Neural cell (in vitro differentiated cells): ENCODE results near the gene HOXB5. TPM values are rescaled to one million over a fixed set of nuclear protein-coding genes. Genes with fewer than 3 reads are reported as not detected.

Experiments used
- H2AFZ ChIP-seq: fragments of 200-600, 300-800 bp; sonication (generic), shearing (Covaris generic); 2 replicates; pipeline ENCODE4 v1.6.0; 2014; ENCODE audit warnings: low read depth, mild to moderate bottlenecking, antibody characterized with exemption, low read length, moderate library complexity
- H3F3A ChIP-seq: fragments of 200-600 bp; shearing (Covaris generic); 2 replicates; pipeline ENCODE4 v1.6.1; 2016; ENCODE audit warnings: mild to moderate bottlenecking, moderate library complexity, mixed read lengths, antibody characterized with exemption, low read length; ENCODE audit not compliant: insufficient read depth, poor library complexity, severe bottlenecking
- H3K27ac ChIP-seq: fragments of 200-600, 300-800 bp; sonication (generic), shearing (Covaris generic); 2 replicates; pipeline ENCODE4 v1.5.1; 2014; ENCODE audit warnings: mild to moderate bottlenecking, low read length, moderate library complexity
- H3K27me3 ChIP-seq: fragments of 300-800, 200-600 bp; sonication (generic), shearing (Covaris generic); 2 replicates; pipeline ENCODE4 v1.6.0; 2014; ENCODE audit warnings: mild to moderate bottlenecking, low read depth, low read length, moderate library complexity; ENCODE audit not compliant: insufficient read depth
- H3K36me3 ChIP-seq: fragments of 300-800, 200-600 bp; sonication (generic), shearing (Covaris generic); 2 replicates; pipeline ENCODE4 v1.5.1; 2014; ENCODE audit warnings: mild to moderate bottlenecking, antibody characterized with exemption, low read length, moderate library complexity; ENCODE audit not compliant: insufficient read depth
- H3K4me2 ChIP-seq: fragments of 300-800, 200-600 bp; sonication (generic), shearing (Covaris generic); 2 replicates; pipeline ENCODE4 v1.6.0; 2014; ENCODE audit warnings: mild to moderate bottlenecking, low read length
- H3K4me3 ChIP-seq: fragments of 300-800, 200-600 bp; sonication (generic), shearing (Covaris generic); 2 replicates; pipeline ENCODE4 v1.5.1; 2014; ENCODE audit warnings: mild to moderate bottlenecking, low read length, moderate library complexity
- H3K79me2 ChIP-seq: fragments of 200-600 bp; shearing (Covaris generic); replicated peaks from 2 replicates; pipeline ENCODE4 v1.6.0; 2014; ENCODE audit warnings: mild to moderate bottlenecking, low read length, moderate library complexity; ENCODE audit not compliant: insufficient read depth
- H3K9ac ChIP-seq: fragments of 300-800, 200-600 bp; sonication (generic), shearing (Covaris generic); 2 replicates; pipeline ENCODE4 v1.6.1; 2016; ENCODE audit warnings: mild to moderate bottlenecking, low read length, mixed read lengths
- H3K9me2 ChIP-seq: fragments of 200-600 bp; shearing (Covaris generic); 2 replicates; pipeline ENCODE4 v1.6.1; 2016; ENCODE audit warnings: mild to moderate bottlenecking, low read length, mixed read lengths; ENCODE audit not compliant: insufficient read depth
- H3K9me3 ChIP-seq: fragments of 200-600, 300-800 bp; sonication (generic), shearing (Covaris generic); 2 replicates; pipeline ENCODE4 v1.6.1; 2016; ENCODE audit warnings: mild to moderate bottlenecking, mixed run types, low read length, moderate library complexity, mixed read lengths
- H4K20me1 ChIP-seq: fragments of 200-600 bp; shearing (Covaris generic); 2 replicates; pipeline ENCODE4 v1.6.1; 2016; ENCODE audit warnings: mild to moderate bottlenecking, mixed run types; ENCODE audit not compliant: insufficient read depth
- EP300 ChIP-seq: fragments of 450-650 bp; conservative IDR thresholded peaks from 2 replicates; pipeline ENCODE4 v1.6.1; 2014; ENCODE audit warnings: antibody characterized with exemption, mild to moderate bottlenecking, moderate library complexity; ENCODE audit not compliant: poor library complexity, severe bottlenecking
- EZH2 ChIP-seq: fragments of 200-600, 300-800 bp; shearing (Covaris generic), sonication (generic); IDR thresholded peaks from 2 replicates; pipeline ENCODE4 v1.6.1; 2014; ENCODE audit warnings: antibody characterized with exemption, low read length, borderline replicate concordance, mild to moderate bottlenecking; ENCODE audit not compliant: insufficient read depth, poor library complexity, severe bottlenecking
- MXI1 ChIP-seq: fragments of 450-650 bp; conservative IDR thresholded peaks from 2 replicates; pipeline ENCODE4 v1.6.1; 2014; ENCODE audit warnings: antibody characterized with exemption, mild to moderate bottlenecking; ENCODE audit not compliant: poor library complexity, severe bottlenecking
- POLR2AphosphoS5 ChIP-seq: IDR thresholded peaks from 2 replicates; pipeline ENCODE4 v1.6.1; 2012
- RAD21 ChIP-seq: fragments of 450-650 bp; conservative IDR thresholded peaks from 2 replicates; pipeline ENCODE4 v1.6.1; 2014; ENCODE audit warnings: antibody characterized with exemption, mild to moderate bottlenecking, moderate library complexity
- SMC3 ChIP-seq: fragments of 450-650 bp; conservative IDR thresholded peaks from 2 replicates; pipeline ENCODE4 v1.6.1; 2014; ENCODE audit warnings: antibody characterized with exemption, mild to moderate bottlenecking, moderate library complexity; ENCODE audit not compliant: poor library complexity
- TAF1 ChIP-seq: IDR thresholded peaks from 2 replicates; pipeline ENCODE4 v1.6.1; 2012; ENCODE audit warnings: low read depth
- polyA plus RNA-seq: library from polyadenylated mRNA; depleted of rRNA; stranded (reverse); fragments of >200 nt; gene quantifications from 2 replicates; pipeline ENCODE4 v1.2.3, GENCODE V29; 2014
- TF ChIP-seq, protein P1 (sequence below): fragments of 450-650 bp; IDR thresholded peaks from 2 replicates; pipeline ENCODE4 v1.5.1; 2014; ENCODE audit warnings: antibody characterized with exemption, mild to moderate bottlenecking, moderate library complexity; ENCODE audit not compliant: poor library complexity, severe bottlenecking
- TF ChIP-seq, protein P2 (sequence below): IDR thresholded peaks from 2 replicates; pipeline ENCODE4 v1.6.1; 2012; ENCODE audit warnings: borderline replicate concordance

Gene HOXB5
- polyA plus RNA-seq, 1 donor from 2014 or later, result not detected

DNA sequence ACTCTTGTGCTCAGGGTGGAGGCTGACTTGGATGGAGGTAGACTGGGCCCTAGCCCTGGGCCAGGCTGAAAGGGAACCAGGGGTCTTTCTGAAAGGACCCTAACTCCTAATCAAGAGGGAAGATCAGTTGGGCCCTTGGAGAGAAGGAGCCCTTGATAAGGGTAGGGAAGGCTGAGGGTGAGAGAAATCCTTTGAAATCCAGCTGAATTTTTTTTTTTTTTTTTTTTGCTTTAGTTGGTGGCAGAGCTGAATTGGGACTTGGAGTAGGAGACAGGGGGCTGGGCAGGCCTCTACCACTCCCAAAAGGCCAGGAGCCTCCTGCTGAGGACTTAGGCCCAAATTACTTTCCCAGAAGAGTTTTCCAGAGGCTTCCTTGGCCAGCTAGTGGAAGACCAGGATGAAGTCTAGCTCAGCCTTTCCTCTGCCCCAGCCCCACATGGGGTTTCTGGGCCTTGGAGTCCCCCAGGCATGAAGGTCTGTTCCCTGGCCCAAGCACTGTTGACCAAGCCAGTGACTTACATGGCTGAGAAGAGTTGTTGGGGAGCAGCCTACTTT lies 2.9 kb downstream of the HOXB5 start:
- H3K4me3 ChIP-seq, result no peak overlapping the region

DNA sequence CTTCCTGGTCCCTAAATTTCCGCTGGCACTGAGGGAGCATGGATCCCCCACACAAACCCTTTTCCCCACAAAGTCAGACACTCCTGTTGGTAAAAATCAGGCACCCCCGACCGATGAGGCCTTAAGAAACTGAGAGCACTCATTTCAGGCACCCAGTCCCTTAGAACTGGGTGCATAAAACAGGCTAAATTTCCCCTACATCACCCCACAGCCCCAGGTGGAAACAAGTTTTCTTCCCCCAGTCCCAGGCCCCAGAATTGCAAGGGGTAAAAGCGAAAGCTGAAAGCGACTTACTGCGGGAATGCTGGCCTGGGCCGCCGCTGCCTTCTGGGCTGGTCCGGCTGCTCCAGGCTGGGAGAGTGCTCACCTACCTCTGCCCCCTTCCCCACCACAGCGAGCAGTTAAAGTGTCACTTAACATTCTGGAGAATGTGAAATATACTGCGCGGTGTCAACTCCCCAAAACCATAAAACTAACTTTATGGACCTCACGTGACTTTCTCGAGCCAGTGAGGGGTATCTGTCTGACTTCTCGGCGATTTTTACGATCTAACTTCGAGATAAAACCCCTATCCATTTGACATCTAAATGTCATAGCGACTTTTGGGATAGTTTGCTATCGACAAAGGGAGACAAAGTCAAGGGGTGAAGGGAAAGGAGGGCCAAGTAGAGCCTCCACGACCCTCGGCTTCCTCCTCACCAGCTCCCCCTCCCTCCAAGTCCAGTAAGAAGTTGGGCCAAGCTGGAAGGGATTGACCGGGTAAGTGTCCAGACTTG lies 3.6 kb downstream of the HOXB5 start, which contains the start of gene HOXB3:
HOXB3 (minus strand) TSS at position 411 of the 776 bp plus-strand sequence. CDS start 37,767 bp downstream, outside the sequence.
- H3K4me2 ChIP-seq, result no peak within 1 kb of the TSS
- H3K27ac ChIP-seq, result no peak within 1 kb of the TSS
- H3K27me3 ChIP-seq, result peaks cover 100% of the 10 kb centered on the region
- no peaks in the 10 kb centered on the region for H3K36me3 ChIP-seq
- no peaks in the 10 kb centered on the region for H3K9me2 ChIP-seq
- no peaks in the 10 kb centered on the region for H3K79me2 ChIP-seq
- H3K9me3 ChIP-seq, result peaks cover 8% of the 10 kb centered on the region
- no peak within 1 kb of the TSS for H2AFZ ChIP-seq
- H3K9ac ChIP-seq, result no peak within 1 kb of the TSS
- no peaks in the 10 kb centered on the region for H4K20me1 ChIP-seq
- H3F3A ChIP-seq, result no peaks in the 10 kb centered on the region
- H3K4me3 ChIP-seq, result no peak within 1 kb of the TSS
- TF ChIP-seq SMC3, result no peak
- TF ChIP-seq, protein P1, sequence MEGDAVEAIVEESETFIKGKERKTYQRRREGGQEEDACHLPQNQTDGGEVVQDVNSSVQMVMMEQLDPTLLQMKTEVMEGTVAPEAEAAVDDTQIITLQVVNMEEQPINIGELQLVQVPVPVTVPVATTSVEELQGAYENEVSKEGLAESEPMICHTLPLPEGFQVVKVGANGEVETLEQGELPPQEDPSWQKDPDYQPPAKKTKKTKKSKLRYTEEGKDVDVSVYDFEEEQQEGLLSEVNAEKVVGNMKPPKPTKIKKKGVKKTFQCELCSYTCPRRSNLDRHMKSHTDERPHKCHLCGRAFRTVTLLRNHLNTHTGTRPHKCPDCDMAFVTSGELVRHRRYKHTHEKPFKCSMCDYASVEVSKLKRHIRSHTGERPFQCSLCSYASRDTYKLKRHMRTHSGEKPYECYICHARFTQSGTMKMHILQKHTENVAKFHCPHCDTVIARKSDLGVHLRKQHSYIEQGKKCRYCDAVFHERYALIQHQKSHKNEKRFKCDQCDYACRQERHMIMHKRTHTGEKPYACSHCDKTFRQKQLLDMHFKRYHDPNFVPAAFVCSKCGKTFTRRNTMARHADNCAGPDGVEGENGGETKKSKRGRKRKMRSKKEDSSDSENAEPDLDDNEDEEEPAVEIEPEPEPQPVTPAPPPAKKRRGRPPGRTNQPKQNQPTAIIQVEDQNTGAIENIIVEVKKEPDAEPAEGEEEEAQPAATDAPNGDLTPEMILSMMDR, result no peak
- TF ChIP-seq, protein P2, sequence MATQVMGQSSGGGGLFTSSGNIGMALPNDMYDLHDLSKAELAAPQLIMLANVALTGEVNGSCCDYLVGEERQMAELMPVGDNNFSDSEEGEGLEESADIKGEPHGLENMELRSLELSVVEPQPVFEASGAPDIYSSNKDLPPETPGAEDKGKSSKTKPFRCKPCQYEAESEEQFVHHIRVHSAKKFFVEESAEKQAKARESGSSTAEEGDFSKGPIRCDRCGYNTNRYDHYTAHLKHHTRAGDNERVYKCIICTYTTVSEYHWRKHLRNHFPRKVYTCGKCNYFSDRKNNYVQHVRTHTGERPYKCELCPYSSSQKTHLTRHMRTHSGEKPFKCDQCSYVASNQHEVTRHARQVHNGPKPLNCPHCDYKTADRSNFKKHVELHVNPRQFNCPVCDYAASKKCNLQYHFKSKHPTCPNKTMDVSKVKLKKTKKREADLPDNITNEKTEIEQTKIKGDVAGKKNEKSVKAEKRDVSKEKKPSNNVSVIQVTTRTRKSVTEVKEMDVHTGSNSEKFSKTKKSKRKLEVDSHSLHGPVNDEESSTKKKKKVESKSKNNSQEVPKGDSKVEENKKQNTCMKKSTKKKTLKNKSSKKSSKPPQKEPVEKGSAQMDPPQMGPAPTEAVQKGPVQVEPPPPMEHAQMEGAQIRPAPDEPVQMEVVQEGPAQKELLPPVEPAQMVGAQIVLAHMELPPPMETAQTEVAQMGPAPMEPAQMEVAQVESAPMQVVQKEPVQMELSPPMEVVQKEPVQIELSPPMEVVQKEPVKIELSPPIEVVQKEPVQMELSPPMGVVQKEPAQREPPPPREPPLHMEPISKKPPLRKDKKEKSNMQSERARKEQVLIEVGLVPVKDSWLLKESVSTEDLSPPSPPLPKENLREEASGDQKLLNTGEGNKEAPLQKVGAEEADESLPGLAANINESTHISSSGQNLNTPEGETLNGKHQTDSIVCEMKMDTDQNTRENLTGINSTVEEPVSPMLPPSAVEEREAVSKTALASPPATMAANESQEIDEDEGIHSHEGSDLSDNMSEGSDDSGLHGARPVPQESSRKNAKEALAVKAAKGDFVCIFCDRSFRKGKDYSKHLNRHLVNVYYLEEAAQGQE, result no peak
- no peak for TF ChIP-seq EZH2
- TF ChIP-seq TAF1, result no peak
- no peak for TF ChIP-seq POLR2AphosphoS5
- TF ChIP-seq EP300, result no peak
- no peak for TF ChIP-seq MXI1

More for the DNA sequence above, 2.9 kb downstream of the HOXB5 start:
- Histone ChIP-seq H3K4me2 (no peak overlapping the region), H3K9ac (no peak overlapping the region), H3K9me3 (peaks cover 7% of the 10 kb centered on the region), H3K27ac (no peak overlapping the region), H3K27me3 (peaks cover 100% of the 10 kb centered on the region), H3K9me2 (no peaks in the 10 kb centered on the region), H2AFZ (no peak overlapping the region), H3F3A (no peaks in the 10 kb centered on the region), H4K20me1 (no peaks in the 10 kb centered on the region), H3K79me2 (no peaks in the 10 kb centered on the region), H3K36me3 (no peaks in the 10 kb centered on the region)
- no peak for TF ChIP-seq SMC3
- TF ChIP-seq, protein P1, result no peak
- TF ChIP-seq, protein P2, result no peak
- TF ChIP-seq POLR2AphosphoS5, result no peak
- TF ChIP-seq EP300, result no peak
- TF ChIP-seq MXI1, result no peak
- TF ChIP-seq RAD21, result no peak
- no peak for TF ChIP-seq TAF1
- TF ChIP-seq EZH2, result no peak
